NOMO-1 treated with DMSO at 0.1 percent for 48 hours (cell line): Measurements from ENCODE around the gene ARHGAP42.
"Not testable (repeated sequence)": the region's sequence is repeated elsewhere in the genome, so short reads cannot be mapped to it uniquely, and the experiment has no call there.

Source experiments
- DNase-seq: peaks from one replicate; lab custom pipeline; 2025; ENCODE audit not compliant: unreplicated experiment; lab: John Stamatoyannopoulos, UW

The ARHGAP42 gene

GRCh38 chr11:100719809-100720221 lies 32.7 kb downstream of the ARHGAP42 start:
- no peak for DNase-seq

DNA sequence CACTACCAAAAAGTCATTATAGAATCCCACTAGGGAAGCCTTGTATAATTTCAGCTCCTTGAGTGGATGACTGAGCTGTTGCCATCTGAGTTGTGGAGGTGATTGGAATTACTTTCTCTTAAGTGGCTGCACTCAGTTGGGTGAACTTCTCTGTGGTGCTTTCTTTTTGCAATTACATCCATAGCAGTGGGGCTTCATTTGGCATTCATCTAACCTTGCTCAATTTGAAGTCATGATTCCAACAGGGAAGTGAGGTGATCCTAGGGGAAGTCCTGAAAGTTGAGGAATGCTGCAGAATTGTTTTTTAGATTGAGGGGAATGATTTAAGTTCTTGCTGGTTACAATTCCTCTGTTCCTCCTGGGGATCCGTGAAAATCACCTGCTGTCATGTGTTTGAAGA lies 39.6 kb downstream of the ARHGAP42 start:
- no peak for DNase-seq

DNA sequence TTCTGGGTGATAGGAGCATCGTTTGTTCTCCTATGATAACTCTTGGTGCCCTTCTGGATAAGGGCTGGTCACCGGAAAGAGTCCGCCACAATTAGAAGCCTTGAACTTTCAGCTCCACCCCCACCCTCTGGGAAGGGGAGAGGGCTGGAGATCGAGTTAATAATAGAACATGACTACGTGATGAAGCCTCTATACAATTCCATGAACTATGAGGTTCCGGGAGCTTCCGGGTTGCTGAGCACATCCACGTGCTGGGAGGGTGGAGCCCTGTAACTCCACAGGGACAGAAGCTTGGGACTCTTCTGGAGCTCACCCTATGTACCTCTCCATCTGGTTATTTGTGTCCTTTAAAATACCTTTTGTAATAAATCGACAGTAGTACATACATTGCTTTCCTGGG lies 40.3 kb downstream of the ARHGAP42 start:
- no peak for DNase-seq

GRCh38 chr11:100730266-100730665 lies 43.2 kb downstream of the ARHGAP42 start:
- DNase-seq, result no peak

- no peak for DNase-seq
Measured at GRCh38 chr11:100731471-100731870, 44.4 kb downstream of the ARHGAP42 start.

DNA sequence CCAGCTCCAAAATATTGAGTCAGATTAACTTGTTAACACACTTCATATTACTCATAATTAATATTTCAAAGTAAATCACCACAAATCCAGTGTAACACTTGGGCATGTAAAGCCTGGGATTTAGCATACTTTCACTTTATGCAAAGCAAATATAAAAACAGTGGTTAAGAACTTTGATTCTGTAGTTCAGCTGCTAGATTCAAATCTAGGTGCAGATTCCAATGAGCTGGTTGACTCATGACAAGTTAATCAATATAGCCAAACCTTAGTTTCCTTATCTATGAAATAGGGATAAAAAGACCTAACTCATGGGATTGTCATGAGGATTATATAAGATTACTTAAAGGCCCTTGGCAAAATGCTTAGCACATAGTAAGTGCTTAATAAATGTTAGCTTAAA lies 45.9 kb downstream of the ARHGAP42 start:
- DNase-seq, result no peak

DNA sequence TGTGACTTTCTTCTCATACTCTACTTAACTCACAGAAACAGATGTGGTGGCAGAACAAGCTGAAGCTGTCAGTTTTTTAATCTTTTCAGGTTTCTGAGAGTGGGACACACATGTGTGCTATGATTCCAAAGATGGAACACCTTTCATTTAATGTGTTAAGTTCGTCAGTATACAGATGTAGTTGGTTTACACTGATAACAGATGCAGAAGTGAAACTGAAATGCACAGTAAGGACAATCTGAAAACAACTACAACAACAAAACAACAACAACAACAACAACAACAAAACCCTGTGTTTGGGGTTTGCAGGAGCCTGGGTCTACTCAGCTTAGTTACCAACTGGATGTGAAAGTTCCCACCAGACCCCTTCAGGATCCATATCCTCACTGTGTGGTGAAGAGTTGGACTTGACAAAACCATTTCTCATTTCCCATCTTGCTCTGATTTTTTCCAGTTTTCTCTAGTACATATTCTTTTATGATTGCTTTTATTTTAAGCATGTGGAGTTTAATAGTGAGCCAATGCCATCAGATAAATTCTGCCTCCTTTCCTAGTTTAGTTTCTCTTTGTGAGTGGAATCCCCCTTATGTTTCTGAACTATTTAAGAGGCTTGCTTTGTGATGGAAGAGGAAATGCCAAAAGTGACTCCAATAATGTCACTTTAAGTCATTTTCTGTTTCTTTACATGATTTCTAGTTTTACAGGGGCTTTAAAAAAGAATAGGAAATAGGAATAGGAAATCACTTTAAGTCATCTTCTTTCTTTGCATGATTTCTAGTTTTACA lies 47.8 kb downstream of the ARHGAP42 start:
- no peak for DNase-seq

- DNase-seq, result no peak
Measured at GRCh38 chr11:100735949-100736675, 49.0 kb downstream of the ARHGAP42 start.

- DNase-seq, result no peak
Measured at GRCh38 chr11:100738701-100739270, 51.7 kb downstream of the ARHGAP42 start.

GRCh38 chr11:100739666-100740065 lies 52.6 kb downstream of the ARHGAP42 start:
- DNase-seq, result no peak

DNA sequence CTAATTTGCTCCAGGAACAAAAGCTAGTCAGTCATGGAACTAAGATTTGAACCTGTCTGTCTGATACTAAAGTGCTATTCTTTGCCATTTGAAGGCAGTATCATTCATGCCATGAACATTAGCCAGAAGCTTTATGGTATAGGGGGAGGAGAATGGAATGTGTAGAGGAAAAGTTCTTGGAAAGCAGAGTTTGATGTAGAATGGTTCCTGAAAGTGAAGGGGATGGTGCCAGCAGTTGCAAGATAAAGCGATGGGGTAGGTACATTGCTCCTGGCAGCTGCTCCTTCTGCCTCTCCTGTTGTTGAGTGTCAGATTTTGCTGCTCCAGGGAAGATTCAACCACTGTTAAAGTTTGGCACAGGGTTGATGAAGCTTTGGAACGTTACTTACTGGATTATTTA lies 53.4 kb downstream of the ARHGAP42 start:
- no peak for DNase-seq

GRCh38 chr11:100741866-100742625 lies 55.0 kb downstream of the ARHGAP42 start:
- peak; percentile 90 for DNase-seq

- DNase-seq, result no peak
Measured at GRCh38 chr11:100746448-100746847, 59.4 kb downstream of the ARHGAP42 start.

DNA sequence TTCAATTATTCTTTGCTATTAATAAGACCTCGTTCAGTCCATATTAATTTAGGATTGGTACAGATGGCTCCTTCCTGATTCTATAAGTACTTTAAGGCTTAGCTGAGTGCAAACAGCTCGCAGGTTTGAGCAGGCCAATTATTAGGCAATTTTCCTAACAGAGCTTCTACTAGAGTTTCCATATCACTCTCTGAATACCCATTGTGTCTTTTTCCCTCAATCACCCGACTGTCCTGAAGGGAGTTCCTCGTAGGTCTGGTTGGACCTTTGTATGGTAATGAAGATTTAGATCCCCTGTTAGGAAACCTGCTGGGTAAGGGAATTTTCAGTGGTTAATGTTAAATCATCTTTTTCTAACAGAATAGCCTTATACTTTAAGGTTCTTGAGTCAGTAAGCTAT lies 61.1 kb downstream of the ARHGAP42 start:
- no peak for DNase-seq

DNA sequence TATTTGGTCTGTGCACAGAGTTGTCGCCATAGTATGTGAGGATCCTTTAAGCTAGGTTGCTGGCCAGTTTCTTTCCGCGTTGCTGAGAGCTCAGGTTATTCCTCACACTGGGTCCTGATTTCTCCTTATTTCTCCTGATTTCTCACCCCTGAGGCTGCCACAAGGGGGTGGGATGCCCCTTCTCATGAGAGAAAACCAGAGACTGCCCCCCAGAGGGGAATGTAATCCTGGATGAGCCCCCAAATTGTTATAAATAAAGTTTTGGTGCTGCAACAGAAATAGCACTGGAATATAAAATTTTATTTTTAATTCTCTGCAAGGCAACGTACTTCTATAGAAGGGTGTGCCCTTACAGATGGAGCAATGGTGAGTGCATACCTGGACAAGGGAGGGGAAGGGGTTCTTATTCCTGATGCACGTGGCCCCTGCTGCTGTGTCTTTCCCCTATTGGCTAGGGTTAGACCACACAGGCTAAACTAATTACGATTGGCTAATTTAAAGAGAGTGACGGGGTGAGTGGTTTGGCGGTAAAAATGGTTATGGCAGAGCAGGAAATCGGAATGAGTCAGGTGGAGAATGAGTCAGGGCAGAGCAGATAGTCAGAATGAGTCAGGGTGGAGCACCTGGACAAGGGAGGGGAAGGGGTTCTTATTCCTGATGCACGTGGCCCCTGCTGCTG lies 62.9 kb downstream of the ARHGAP42 start:
- DNase-seq, result not testable (repeated sequence)

- not testable (repeated sequence) for DNase-seq
Measured at GRCh38 chr11:100750566-100750891, 63.4 kb downstream of the ARHGAP42 start.

DNA sequence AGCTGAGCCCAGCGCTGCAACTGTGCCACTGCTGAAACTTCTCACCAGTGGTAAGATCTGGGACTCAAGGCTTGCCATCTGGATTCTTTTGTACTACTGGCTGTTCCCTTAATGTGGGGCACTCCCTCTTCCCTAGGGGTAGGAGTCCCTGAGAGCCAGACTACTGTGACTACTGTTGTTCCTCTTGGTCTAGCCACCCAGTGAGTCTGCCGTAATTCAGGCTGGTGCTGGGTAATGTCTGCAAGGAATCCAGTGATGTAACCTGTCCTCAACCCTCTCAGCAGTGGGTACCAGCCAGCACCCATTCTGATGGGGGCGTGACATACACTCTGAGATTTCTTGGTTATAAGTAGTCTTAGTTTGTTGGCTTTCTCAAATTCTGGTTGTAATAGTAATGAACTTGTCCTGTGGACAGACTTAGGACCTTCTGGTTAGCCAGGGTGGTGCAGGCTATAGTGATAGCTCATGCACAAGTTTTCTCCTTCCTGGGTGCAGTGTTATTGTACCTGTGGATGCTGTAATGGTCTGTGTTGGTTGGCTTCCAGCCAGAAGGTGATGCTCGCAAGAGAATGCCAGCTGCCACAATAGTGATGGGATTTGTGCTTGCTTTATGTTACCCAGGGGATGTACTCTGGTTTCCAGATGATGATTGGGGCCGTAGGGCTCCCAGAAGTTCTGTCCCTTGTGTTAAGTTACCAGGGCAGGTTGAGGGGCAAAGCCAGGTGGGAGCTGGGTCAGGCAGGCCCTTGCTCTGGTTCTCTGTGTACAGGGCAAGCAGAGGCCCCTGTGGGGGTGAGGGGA lies 65.5 kb downstream of the ARHGAP42 start:
- DNase-seq, result no peak

GRCh38 chr11:100753172-100753543 lies 66.1 kb downstream of the ARHGAP42 start:
- no peak for DNase-seq

- DNase-seq, result no peak
Measured at GRCh38 chr11:100753571-100753970, 66.5 kb downstream of the ARHGAP42 start.

GRCh38 chr11:100756559-100756958 lies 69.5 kb downstream of the ARHGAP42 start:
- DNase-seq, result no peak
